ENCODE measurements around the gene ACY1. TPM values are rescaled to one million over a fixed set of nuclear protein-coding genes. Genes with fewer than 3 reads are reported as not detected.

Gene ACY1
- polyA plus RNA-seq, 1 experiment, result 55.7 TPM

- POLR2A ChIA-PET, result no interaction called here
Observed at GRCh38 chr3:52004163-52004787, 20.9 kb downstream of the ACY1 start.

GRCh38 chr3:52004906-52005395 lies 21.6 kb downstream of the ACY1 start:
- POLR2A ChIA-PET, result no interaction called here
- CTCF ChIA-PET, result interaction anchor here (0.6 to 8.0 kb wide), 36 partner anchors 8 to 334 kb away, joined by 3 to 356 read pairs (median 4); partner anchors contain the start of genes DUSP7, PARP3, POC1A and RPL29
- no peaks in the 10 kb centered on the region for H3K36me3 ChIP-seq (ENCODE audit: control insufficient read depth, insufficient read depth, low read length)
- no peak for DNase-seq (ENCODE audit: low read depth)
- no peak for TF ChIP-seq CTCF (IDR thresholded peaks at IDR 0.05; ENCODE audit: insufficient read depth, low read depth, low read length)
- H3K27me3 ChIP-seq (ENCODE audit: control insufficient read depth, insufficient read depth, low read length), result no peaks in the 10 kb centered on the region
- H3K4me3 ChIP-seq (ENCODE audit: low read depth, low read length), result no peak overlapping the region

More at GRCh38 chr3:52004163-52004787, 20.9 kb downstream of the ACY1 start:
- Histone ChIP-seq H3K27me3 (ENCODE audit: control insufficient read depth, insufficient read depth, low read length) (no peaks in the 10 kb centered on the region), H3K4me3 (ENCODE audit: low read depth, low read length) (no peak overlapping the region), H3K36me3 (ENCODE audit: control insufficient read depth, insufficient read depth, low read length) (no peaks in the 10 kb centered on the region)
- peak; percentile 80 for TF ChIP-seq CTCF (IDR thresholded peaks at IDR 0.05; ENCODE audit: insufficient read depth, low read depth, low read length)
- no peak for DNase-seq (ENCODE audit: low read depth)
- CTCF ChIA-PET, result interaction anchor here (0.6 to 8.0 kb wide), 41 partner anchors 8 to 444 kb away, joined by 3 to 356 read pairs (median 4); partner anchors contain the start of genes DUSP7, PARP3, POC1A and RPL29

GRCh38 chr3:52005571-52005986 lies 22.2 kb downstream of the ACY1 start:
- Histone ChIP-seq H3K4me3 (ENCODE audit: low read depth, low read length) (no peak overlapping the region), H3K27me3 (ENCODE audit: control insufficient read depth, insufficient read depth, low read length) (no peaks in the 10 kb centered on the region), H3K36me3 (ENCODE audit: control insufficient read depth, insufficient read depth, low read length) (no peaks in the 10 kb centered on the region)
- ChIA-PET POLR2A (interaction anchor here (0.9 kb wide), 1 partner anchor 50 kb away, joined by 3 read pairs; the partner anchor contains the start of gene DUSP7), CTCF (interaction anchor here (0.6 to 8.0 kb wide), 10 partner anchors 8 to 137 kb away, joined by 3 to 356 read pairs (median 8); partner anchors contain the start of gene DUSP7)
- TF ChIP-seq CTCF (IDR thresholded peaks at IDR 0.05; ENCODE audit: insufficient read depth, low read depth, low read length), result no peak
- DNase-seq (ENCODE audit: low read depth), result no peak

- no peak for DNase-seq (ENCODE audit: low read depth)
- Histone ChIP-seq H3K36me3 (ENCODE audit: control insufficient read depth, insufficient read depth, low read length) (no peaks in the 10 kb centered on the region), H3K4me3 (ENCODE audit: low read depth, low read length) (no peak overlapping the region), H3K27me3 (ENCODE audit: control insufficient read depth, insufficient read depth, low read length) (no peaks in the 10 kb centered on the region)
- no peak for TF ChIP-seq CTCF (IDR thresholded peaks at IDR 0.05; ENCODE audit: insufficient read depth, low read depth, low read length)
- ChIA-PET POLR2A (interaction anchor here (0.9 kb wide), 1 partner anchor 50 kb away, joined by 3 read pairs; the partner anchor contains the start of gene DUSP7), CTCF (interaction anchor here (0.6 to 8.0 kb wide), 10 partner anchors 7 to 137 kb away, joined by 3 to 356 read pairs (median 8); partner anchors contain the start of genes ABHD14B and DUSP7)
Observed at GRCh38 chr3:52006017-52006819, 22.9 kb downstream of the ACY1 start.

GRCh38 chr3:52006820-52007133 lies 23.4 kb downstream of the ACY1 start:
- ChIA-PET CTCF (interaction anchor here (1.3 to 8.0 kb wide), 3 partner anchors 33 to 117 kb away, joined by 3 to 222 read pairs (median 179); partner anchors contain the start of genes ABHD14B and DUSP7), POLR2A (no interaction called here)
- DNase-seq (ENCODE audit: low read depth), result no peak
- TF ChIP-seq CTCF (IDR thresholded peaks at IDR 0.05; ENCODE audit: insufficient read depth, low read depth, low read length), result no peak
- Histone ChIP-seq H3K36me3 (ENCODE audit: control insufficient read depth, insufficient read depth, low read length) (no peaks in the 10 kb centered on the region), H3K27me3 (ENCODE audit: control insufficient read depth, insufficient read depth, low read length) (no peaks in the 10 kb centered on the region), H3K4me3 (ENCODE audit: low read depth, low read length) (no peak overlapping the region)
